ENCODE results near the gene SIGLEC8.

The SIGLEC8 gene

GRCh38 chr19:51415187-51415586 lies 43.1 kb downstream of the SIGLEC8 start:
- Histone ChIP-seq H3K4me1 (ENCODE audit: control extremely low read depth in 1 of 4, control insufficient read depth in 4 of 4, insufficient read depth in 4 of 4, low read length in 3 of 4) (peaks cover 3 to 43% (median 27%) of the 10 kb centered on the region in 4 experiments), H3K27me3 (replicated peaks in 2 of 5; ENCODE audit: control insufficient read depth in 4 of 5, insufficient read depth in 5 of 5, low read length in 4 of 5) (no peaks in the 10 kb centered on the region), H3K9me3 (ENCODE audit: control extremely low read depth in 1 of 5, control insufficient read depth in 4 of 5, insufficient read depth in 2 of 5, low read depth in 1 of 5, low read length in 4 of 5) (no peaks in the 10 kb centered on the region), H3K36me3 (ENCODE audit: control insufficient read depth in 4 of 4, insufficient read depth in 4 of 4, low read length in 3 of 4) (peaks cover 4 to 5% (median 4%) of the 10 kb centered on the region in 4 experiments), H3K27ac (ENCODE audit: insufficient read depth in 1 of 2, low read depth in 1 of 2, low read length in 2 of 2, poor library complexity in 1 of 2, severe bottlenecking in 2 of 2) (no peak overlapping the region), H3K4me3 (ENCODE audit: control insufficient read depth in 1 of 7, extremely low read depth in 1 of 7, insufficient read depth in 4 of 7, low read depth in 2 of 7, low read length in 6 of 7) (no peak overlapping the region)
- ChIA-PET POLR2A (interaction anchor here (0.6 kb wide), 1 partner anchor 25 kb away, joined by 3 read pairs; no protein-coding TSS in a partner anchor), CTCF (interaction anchor here (0.9 to 7.3 kb wide), 3 partner anchors 15 to 242 kb away, joined by 3 to 101 read pairs (median 3); no protein-coding TSS in a partner anchor)
- no peak for DNase-seq
- WGBS (ENCODE audit: insufficient coverage) = 100% methylated on average over 12 of the region's 12 CpGs

GRCh38 chr19:51410950-51411748 lies 47.1 kb downstream of the SIGLEC8 start:
- no peak for DNase-seq
- Histone ChIP-seq H3K36me3 (ENCODE audit: control insufficient read depth in 4 of 4, insufficient read depth in 4 of 4, low read length in 3 of 4) (peaks cover 4 to 5% (median 4%) of the 10 kb centered on the region in 4 experiments), H3K27ac (ENCODE audit: insufficient read depth in 1 of 2, low read depth in 1 of 2, low read length in 2 of 2, poor library complexity in 1 of 2, severe bottlenecking in 2 of 2) (no peak overlapping the region), H3K4me3 (ENCODE audit: control insufficient read depth in 1 of 7, extremely low read depth in 1 of 7, insufficient read depth in 4 of 7, low read depth in 2 of 7, low read length in 6 of 7) (no peak overlapping the region), H3K9me3 (ENCODE audit: control extremely low read depth in 1 of 5, control insufficient read depth in 4 of 5, insufficient read depth in 2 of 5, low read depth in 1 of 5, low read length in 4 of 5) (no peaks in the 10 kb centered on the region), H3K27me3 (replicated peaks in 2 of 5; ENCODE audit: control insufficient read depth in 4 of 5, insufficient read depth in 5 of 5, low read length in 4 of 5) (no peaks in the 10 kb centered on the region), H3K4me1 (ENCODE audit: control extremely low read depth in 1 of 4, control insufficient read depth in 4 of 4, insufficient read depth in 4 of 4, low read length in 3 of 4) (peaks cover 12 to 38% (median 33%) of the 10 kb centered on the region in 4 experiments)
- ChIA-PET CTCF (interaction anchor here (2.4 kb wide), 1 partner anchor 10 kb away, joined by 9 read pairs; no protein-coding TSS in a partner anchor), POLR2A (no interaction called here)
- 96% methylated on average over 14 of the region's 15 CpGs for WGBS (ENCODE audit: insufficient coverage)

- Histone ChIP-seq H3K36me3 (ENCODE audit: control insufficient read depth in 4 of 4, insufficient read depth in 4 of 4, low read length in 3 of 4) (peaks cover 0 to 4% (median 0%) of the 10 kb centered on the region in 4 experiments), H3K27ac (ENCODE audit: insufficient read depth in 1 of 2, low read depth in 1 of 2, low read length in 2 of 2, poor library complexity in 1 of 2, severe bottlenecking in 2 of 2) (no peak overlapping the region), H3K27me3 (replicated peaks in 2 of 5; ENCODE audit: control insufficient read depth in 4 of 5, insufficient read depth in 5 of 5, low read length in 4 of 5) (no peaks in the 10 kb centered on the region), H3K9me3 (ENCODE audit: control extremely low read depth in 1 of 5, control insufficient read depth in 4 of 5, insufficient read depth in 2 of 5, low read depth in 1 of 5, low read length in 4 of 5) (peaks cover 0 to 2% (median 0%) of the 10 kb centered on the region in 5 experiments), H3K4me3 (ENCODE audit: control insufficient read depth in 1 of 7, extremely low read depth in 1 of 7, insufficient read depth in 4 of 7, low read depth in 2 of 7, low read length in 6 of 7) (peak overlapping the region in 1 of 7 experiments; percentile 16), H3K4me1 (ENCODE audit: control extremely low read depth in 1 of 4, control insufficient read depth in 4 of 4, insufficient read depth in 4 of 4, low read length in 3 of 4) (peaks cover 12 to 34% (median 32%) of the 10 kb centered on the region in 4 experiments)
- POLR2A ChIA-PET = interaction anchor here (0.7 kb wide), 1 partner anchor 319 kb away, joined by 3 read pairs; no protein-coding TSS in a partner anchor
- peak; percentile 42 to 85 (median 84) for DNase-seq
- WGBS (ENCODE audit: insufficient coverage) = 62% methylated on average over 6 of the region's 6 CpGs
- CTCF ChIA-PET = interaction anchor here (0.6 to 3.6 kb wide), 9 partner anchors 10 to 247 kb away, joined by 3 to 22 read pairs (median 6); partner anchors contain the start of genes C19orf84, SIGLEC10 and VSIG10L
Observed at GRCh38 chr19:51407511-51408131, 50.6 kb downstream of the SIGLEC8 start.

- peaks cover 2 to 10% (median 3%) of the 10 kb centered on the region in 5 experiments for H3K9me3 ChIP-seq (ENCODE audit: control extremely low read depth in 1 of 5, control insufficient read depth in 4 of 5, insufficient read depth in 2 of 5, low read depth in 1 of 5, low read length in 4 of 5)
- peaks cover 0 to 7% (median 3%) of the 10 kb centered on the region in 4 experiments for H3K4me1 ChIP-seq (ENCODE audit: control extremely low read depth in 1 of 4, control insufficient read depth in 4 of 4, insufficient read depth in 4 of 4, low read length in 3 of 4)
- H3K36me3 ChIP-seq (ENCODE audit: control insufficient read depth in 4 of 4, insufficient read depth in 4 of 4, low read length in 3 of 4) = no peaks in the 10 kb centered on the region
- CTCF ChIA-PET = interaction anchor here (1.0 to 10.2 kb wide), 3 partner anchors 17 to 58 kb away, joined by 3 to 101 read pairs (median 15); partner anchors contain the start of gene SIGLEC10
- 98% methylated on average over 9 of the region's 9 CpGs for WGBS (ENCODE audit: insufficient coverage)
- DNase-seq = no peak
- POLR2A ChIA-PET = no interaction called here
- no peaks in the 10 kb centered on the region for H3K27me3 ChIP-seq (replicated peaks in 2 of 5; ENCODE audit: control insufficient read depth in 4 of 5, insufficient read depth in 5 of 5, low read length in 4 of 5)
- no peak overlapping the region for H3K27ac ChIP-seq (ENCODE audit: insufficient read depth in 1 of 2, low read depth in 1 of 2, low read length in 2 of 2, poor library complexity in 1 of 2, severe bottlenecking in 2 of 2)
- no peak overlapping the region for H3K4me3 ChIP-seq (ENCODE audit: control insufficient read depth in 1 of 7, extremely low read depth in 1 of 7, insufficient read depth in 4 of 7, low read depth in 2 of 7, low read length in 6 of 7)
Observed at GRCh38 chr19:51402117-51402516, 56.1 kb downstream of the SIGLEC8 start.

All from common myeloid progenitor, CD34-positive (primary cell).